GM23338 (cell line): ENCODE results near the gene CLDN1. TPM values are rescaled to one million over a fixed set of nuclear protein-coding genes. Genes with fewer than 3 reads are reported as not detected.

Source experiments
- ATAC-seq: fragments of 200-7000 bp; cut with Tn5 transposase; 3 replicates; pipeline ENCODE4 v1.9.1; 2020
- DNase-seq: peaks from one replicate; pipeline ENCODE4 v3.0.0-alpha.2; 2015; ENCODE audit warnings: low spot score
- H2AFZ ChIP-seq: fragments of 200-600 bp; sonication (generic); 2 replicates; pipeline ENCODE4 v1.8.0; 2016; ENCODE audit warnings: antibody characterized with exemption, mild to moderate bottlenecking, moderate library complexity
- H3F3A ChIP-seq: fragments of 200-600 bp; sonication (generic); replicated peaks from 2 replicates; pipeline ENCODE4 v1.8.0; 2017; ENCODE audit warnings: antibody characterized with exemption, mixed run types, low read depth
- H3K27ac ChIP-seq: fragments of 200-600 bp; sonication (generic); 2 replicates; pipeline ENCODE4 v1.6.1; 2016; ENCODE audit warnings: low read depth
- H3K27me3 ChIP-seq: fragments of 200-600 bp; sonication (generic); 2 replicates; pipeline ENCODE4 v1.8.0; 2016; ENCODE audit warnings: mild to moderate bottlenecking, mixed run types, moderate library complexity; ENCODE audit not compliant: insufficient read depth
- H3K36me3 ChIP-seq: fragments of 200-600 bp; sonication (generic); 2 replicates; pipeline ENCODE4 v1.8.0; 2016; ENCODE audit warnings: mild to moderate bottlenecking; ENCODE audit not compliant: insufficient read depth
- H3K4me1 ChIP-seq: fragments of 200-600 bp; sonication (generic); 2 replicates; pipeline ENCODE4 v1.8.0; 2016; ENCODE audit warnings: mild to moderate bottlenecking, moderate library complexity; ENCODE audit not compliant: insufficient read depth
- H3K4me2 ChIP-seq: fragments of 200-600 bp; sonication (generic); 2 replicates; pipeline ENCODE4 v1.7.1; 2017; ENCODE audit warnings: mixed run types
- H3K4me3 ChIP-seq: fragments of 200-600 bp; sonication (generic); 2 replicates; pipeline ENCODE4 v1.6.1; 2016; ENCODE audit warnings: mixed run types
- H3K79me2 ChIP-seq: fragments of 200-600 bp; sonication (generic); replicated peaks from 2 replicates; pipeline ENCODE4 v1.8.0; 2017; ENCODE audit warnings: mild to moderate bottlenecking; ENCODE audit not compliant: insufficient read depth
- H3K9me2 ChIP-seq: fragments of 200-600 bp; sonication (generic); 2 replicates; pipeline ENCODE4 v1.8.0; 2017; ENCODE audit not compliant: insufficient read depth
- H4K20me1 ChIP-seq: fragments of 200-600 bp; sonication (generic); replicated peaks from 2 replicates; pipeline ENCODE4 v1.8.0; 2017; ENCODE audit warnings: mild to moderate bottlenecking; ENCODE audit not compliant: insufficient read depth
- H3K27ac Mint-ChIP-seq: 2 replicates; pipeline ENCODE4 v1.8.0; 2020; ENCODE audit warnings: inconsistent platforms, mild to moderate bottlenecking, moderate library complexity, mixed read lengths
- H3K27me3 Mint-ChIP-seq: 3 replicates; pipeline ENCODE4 v1.8.0; 2022; ENCODE audit warnings: low read depth, mild to moderate bottlenecking, moderate library complexity, mixed read lengths, inconsistent platforms; ENCODE audit not compliant: insufficient read depth, poor library complexity
- H3K36me3 Mint-ChIP-seq: 3 replicates; pipeline ENCODE4 v1.8.0; 2021; ENCODE audit warnings: low read depth, mild to moderate bottlenecking, inconsistent platforms, moderate library complexity, mixed read lengths
- H3K4me1 Mint-ChIP-seq: 3 replicates; pipeline ENCODE4 v1.8.0; 2020; ENCODE audit warnings: mild to moderate bottlenecking, inconsistent platforms, mixed read lengths
- H3K4me3 Mint-ChIP-seq: 3 replicates; pipeline ENCODE4 v1.8.0; 2021; ENCODE audit warnings: moderate library complexity, mild to moderate bottlenecking, inconsistent platforms, mixed read lengths
- H3K9me3 Mint-ChIP-seq: 3 replicates; pipeline ENCODE4 v1.8.0; 2020; ENCODE audit warnings: moderate library complexity, mild to moderate bottlenecking, inconsistent platforms, mixed read lengths
- CREB1 ChIP-seq: fragments of 250-450 bp; sonication (Bioruptor Pico); IDR thresholded peaks from 2 replicates; pipeline ENCODE4 v1.5.0; 2020; ENCODE audit warnings: low read depth, mild to moderate bottlenecking, moderate library complexity
- CTCF ChIP-seq, 2 experiments: fragments of 200-600 bp in 1 of 2; sonication (generic) in 1 of 2; conservative IDR thresholded peaks; 2 replicates each; pipeline versions ENCODE4 v1.5.1 to v1.6.1; 2016 to 2017; ENCODE audit warnings: antibody characterized with exemption in 2 of 2, low read depth in 2 of 2, mild to moderate bottlenecking in 2 of 2, moderate library complexity in 1 of 2
- ETS1 ChIP-seq: IDR thresholded peaks from 2 replicates; pipeline ENCODE4 v1.6.1; 2016; ENCODE audit warnings: antibody characterized with exemption
- EZH2 ChIP-seq: fragments of 200-600 bp; sonication (generic); IDR thresholded peaks from one replicate; pipeline ENCODE4 v1.8.0; 2017; ENCODE audit warnings: antibody characterized with exemption, mild to moderate bottlenecking, low read depth; ENCODE audit not compliant: unreplicated experiment
- EZH2phosphoT487 ChIP-seq: fragments of 200-600 bp; sonication (generic); IDR thresholded peaks from one replicate; pipeline ENCODE4 v1.8.1; 2018; ENCODE audit warnings: antibody characterized with exemption; ENCODE audit not compliant: unreplicated experiment
- JUNB ChIP-seq: IDR thresholded peaks from one replicate; pipeline ENCODE4 v1.6.1; 2016; ENCODE audit warnings: antibody characterized with exemption; ENCODE audit not compliant: unreplicated experiment
- NANOG ChIP-seq: IDR thresholded peaks from 2 replicates; pipeline ENCODE4 v1.6.1; 2016; ENCODE audit warnings: antibody characterized with exemption, borderline replicate concordance
- POLR2AphosphoS5 ChIP-seq: IDR thresholded peaks from 2 replicates; pipeline ENCODE4 v1.6.1; 2016; ENCODE audit warnings: antibody characterized with exemption, low read depth
- STAT1 ChIP-seq: IDR thresholded peaks from one replicate; pipeline ENCODE4 v1.6.1; 2016; ENCODE audit warnings: antibody characterized with exemption; ENCODE audit not compliant: unreplicated experiment
- ZNF114 ChIP-seq: fragments of 250-450 bp; sonication (Bioruptor Pico); IDR thresholded peaks from 2 replicates; pipeline ENCODE4 v1.5.0; 2020; ENCODE audit warnings: mild to moderate bottlenecking, moderate library complexity
- ZNF331 ChIP-seq: fragments of 250-450 bp; sonication (Bioruptor Pico); IDR thresholded peaks from 2 replicates; pipeline ENCODE4 v1.5.0; 2020; ENCODE audit warnings: low read depth, mild to moderate bottlenecking, moderate library complexity
- polyA plus RNA-seq: library from polyadenylated mRNA; unstranded; fragments of >200 nt; fragmentation: Nextera tagmentation; extraction: Ambion mirVana; gene quantifications from 2 replicates; pipeline ENCODE4 v1.2.1, GENCODE V29; 2016
- total RNA-seq: library from RNA; depleted of rRNA; stranded (reverse); fragments of >200 nt; shearing (Covaris generic); gene quantifications from 2 replicates; pipeline ENCODE4 v1.2.3, GENCODE V29; 2014

Gene CLDN1
- total and polyA plus RNA-seq, 2 experiments from 2014 or later: 2.5 to 4.6 TPM

GRCh38 chr3:190301591-190301990, 20.7 kb downstream of the CLDN1 start:
- Histone ChIP-seq H3K4me2 (no peak overlapping the region), H3K79me2 (no peaks in the 10 kb centered on the region), H3K9me2 (no peaks in the 10 kb centered on the region), H4K20me1 (no peaks in the 10 kb centered on the region), H3F3A (no peaks in the 10 kb centered on the region), H3K36me3 (no peaks in the 10 kb centered on the region), H3K27ac (no peak overlapping the region), H3K4me1 (no peaks in the 10 kb centered on the region), H2AFZ (no peak overlapping the region), H3K27me3 (no peaks in the 10 kb centered on the region), H3K4me3 (no peak overlapping the region)
- H3K4me1 Mint-ChIP-seq: no peaks in the 10 kb centered on the region
- no peak overlapping the region for H3K4me3 Mint-ChIP-seq
- ATAC-seq: no peak
- no peaks in the 10 kb centered on the region for H3K9me3 Mint-ChIP-seq
- no peak for DNase-seq
- H3K27ac Mint-ChIP-seq: no peak overlapping the region
- no peaks in the 10 kb centered on the region for H3K36me3 Mint-ChIP-seq
- TF ChIP-seq CREB1 (no peak), JUNB (no peak), POLR2AphosphoS5 (no peak)
- H3K27me3 Mint-ChIP-seq: no peaks in the 10 kb centered on the region

- H3K36me3 Mint-ChIP-seq: no peaks in the 10 kb centered on the region
- DNase-seq: no peak
- no peaks in the 10 kb centered on the region for H3K9me2 ChIP-seq
- no peak overlapping the region for H3K4me3 Mint-ChIP-seq
- H3K4me1 Mint-ChIP-seq: no peaks in the 10 kb centered on the region
- no peak overlapping the region for H3K4me2 ChIP-seq
- H3K4me1 ChIP-seq: no peaks in the 10 kb centered on the region
- no peaks in the 10 kb centered on the region for H3F3A ChIP-seq
- ATAC-seq: no peak
- no peak overlapping the region for H3K27ac ChIP-seq
- H3K27me3 ChIP-seq: no peaks in the 10 kb centered on the region
- no peak overlapping the region for H2AFZ ChIP-seq
- H3K9me3 Mint-ChIP-seq: no peaks in the 10 kb centered on the region
- H3K4me3 ChIP-seq: no peak overlapping the region
- no peak overlapping the region for H3K27ac Mint-ChIP-seq
- TF ChIP-seq JUNB (no peak), ZNF331 (CRISPR knock-in tag) (no peak), EZH2phosphoT487 (no peak), NANOG (no peak), STAT1 (no peak), POLR2AphosphoS5 (no peak), ETS1 (no peak), ZNF114 (CRISPR knock-in tag) (no peak), EZH2 (no peak), CTCF (conservative IDR thresholded peaks at IDR 0.05; ENCODE audit: low read depth in 2 of 2) (no peak)
- H3K27me3 Mint-ChIP-seq: no peaks in the 10 kb centered on the region
- no peaks in the 10 kb centered on the region for H3K36me3 ChIP-seq
- no peaks in the 10 kb centered on the region for H4K20me1 ChIP-seq
- no peaks in the 10 kb centered on the region for H3K79me2 ChIP-seq
Measured at GRCh38 chr3:190299969-190300368, 22.3 kb downstream of the CLDN1 start.
